ENCODE results near the gene GALNT17.

The GALNT17 gene

GRCh38 chr7:71555758-71556157 is 423.8 kb downstream of the GALNT17 start:
- peaks cover 28% of the 10 kb centered on the region for H3K4me1 Mint-ChIP-seq
- H3K27me3 Mint-ChIP-seq (ENCODE audit: low read depth), result peaks cover 11% of the 10 kb centered on the region
- peaks cover 12% of the 10 kb centered on the region for H3K9me3 Mint-ChIP-seq
- TF ChIP-seq CTCF (IDR thresholded peaks at IDR 0.05; ENCODE audit: unreplicated experiment in 3 of 3), result no peak
- no peak overlapping the region for H3K4me3 Mint-ChIP-seq
- H3K36me3 Mint-ChIP-seq (ENCODE audit: low read depth), result peaks cover 7% of the 10 kb centered on the region
- no peak overlapping the region for H3K27ac Mint-ChIP-seq

GRCh38 chr7:71558806-71559613 is 427.1 kb downstream of the GALNT17 start:
- peaks cover 15% of the 10 kb centered on the region for H3K27me3 Mint-ChIP-seq (ENCODE audit: low read depth)
- no peak for TF ChIP-seq CTCF (IDR thresholded peaks at IDR 0.05; ENCODE audit: unreplicated experiment in 3 of 3)
- H3K36me3 Mint-ChIP-seq (ENCODE audit: low read depth), result no peaks in the 10 kb centered on the region
- H3K9me3 Mint-ChIP-seq, result peaks cover 4% of the 10 kb centered on the region
- peak overlapping the region in 1 of 3 experiments; percentile 18 for H3K27ac Mint-ChIP-seq
- peaks cover 22% of the 10 kb centered on the region for H3K4me1 Mint-ChIP-seq
- H3K4me3 Mint-ChIP-seq, result no peak overlapping the region

- Mint-ChIP-seq H3K4me3 (no peak overlapping the region), H3K27me3 (ENCODE audit: low read depth) (peaks cover 16% of the 10 kb centered on the region), H3K27ac (no peak overlapping the region), H3K9me3 (peaks cover 4% of the 10 kb centered on the region), H3K4me1 (peaks cover 22% of the 10 kb centered on the region), H3K36me3 (ENCODE audit: low read depth) (no peaks in the 10 kb centered on the region)
- no peak for TF ChIP-seq CTCF (IDR thresholded peaks at IDR 0.05; ENCODE audit: unreplicated experiment in 3 of 3)
Measured at GRCh38 chr7:71560354-71560995, 428.5 kb downstream of the GALNT17 start.

- Mint-ChIP-seq H3K27me3 (ENCODE audit: low read depth) (peaks cover 16% of the 10 kb centered on the region), H3K4me1 (peaks cover 20% of the 10 kb centered on the region), H3K36me3 (ENCODE audit: low read depth) (no peaks in the 10 kb centered on the region), H3K9me3 (peaks cover 4% of the 10 kb centered on the region), H3K27ac (no peak overlapping the region), H3K4me3 (no peak overlapping the region)
- no peak for TF ChIP-seq CTCF (IDR thresholded peaks at IDR 0.05; ENCODE audit: unreplicated experiment in 3 of 3)
Measured at GRCh38 chr7:71563276-71563675, 431.3 kb downstream of the GALNT17 start.

- H3K4me3 Mint-ChIP-seq, result no peak overlapping the region
- no peak overlapping the region for H3K27ac Mint-ChIP-seq
- H3K4me1 Mint-ChIP-seq, result no peaks in the 10 kb centered on the region
- H3K9me3 Mint-ChIP-seq, result peaks cover 3% of the 10 kb centered on the region
- H3K27me3 Mint-ChIP-seq (ENCODE audit: low read depth), result peaks cover 15% of the 10 kb centered on the region
- TF ChIP-seq CTCF (IDR thresholded peaks at IDR 0.05; ENCODE audit: unreplicated experiment in 3 of 3), result no peak
- H3K36me3 Mint-ChIP-seq (ENCODE audit: low read depth), result no peaks in the 10 kb centered on the region
Measured at GRCh38 chr7:71566376-71566775, 434.4 kb downstream of the GALNT17 start.
